Loucy (cell line): Measurements from ENCODE around the gene SLC9A8.

ENCODE experiments used
- H2AFZ ChIP-seq: fragments of 200-600 bp; sonication (generic); 2 replicates; pipeline ENCODE4 v1.6.0; 2016; ENCODE audit warnings: antibody characterized with exemption, mild to moderate bottlenecking, low read length, moderate library complexity
- H3F3A ChIP-seq: fragments of 200-600 bp; 2 replicates; pipeline ENCODE4 v1.6.0; 2016; ENCODE audit warnings: antibody characterized with exemption, low read depth, mild to moderate bottlenecking
- H3K27me3 ChIP-seq: fragments of 200-600 bp; sonication (generic); 2 replicates; pipeline ENCODE4 v1.6.1; 2014; ENCODE audit warnings: low read length, mild to moderate bottlenecking; ENCODE audit not compliant: insufficient read depth, poor library complexity, severe bottlenecking
- H3K36me3 ChIP-seq: fragments of 200-600 bp; sonication (generic); 2 replicates; pipeline ENCODE4 v1.6.1; 2016; ENCODE audit warnings: low read length; ENCODE audit not compliant: insufficient read depth
- H3K4me1 ChIP-seq: fragments of 200-600 bp; sonication (generic); 2 replicates; pipeline ENCODE4 v1.5.1; 2014; ENCODE audit warnings: low read length, mild to moderate bottlenecking; ENCODE audit not compliant: insufficient read depth, poor library complexity, severe bottlenecking
- H3K4me2 ChIP-seq: fragments of 200-600 bp; sonication (generic); 2 replicates; pipeline ENCODE4 v1.6.0; 2014; ENCODE audit warnings: antibody characterized with exemption, low read length, low read depth, mild to moderate bottlenecking; ENCODE audit not compliant: poor library complexity, severe bottlenecking
- H3K4me3 ChIP-seq: fragments of 200-600 bp; sonication (generic); 2 replicates; pipeline ENCODE4 v1.5.1; 2014; ENCODE audit warnings: low read length, mild to moderate bottlenecking, mixed read lengths; ENCODE audit not compliant: poor library complexity, severe bottlenecking
- H3K79me2 ChIP-seq: fragments of 200-600 bp; sonication (generic); 2 replicates; pipeline ENCODE4 v1.6.1; 2014; ENCODE audit warnings: low read length; ENCODE audit not compliant: insufficient read depth
- H3K9ac ChIP-seq: fragments of 200-600 bp; sonication (generic); 2 replicates; pipeline ENCODE4 v1.6.0; 2014; ENCODE audit warnings: mild to moderate bottlenecking, low read depth, low read length, moderate library complexity; ENCODE audit not compliant: poor library complexity, severe bottlenecking
- H3K9me2 ChIP-seq: fragments of 200-600 bp; sonication (generic); replicated peaks from 2 replicates; pipeline ENCODE4 v1.6.1; 2016; ENCODE audit warnings: low read depth, low read length, mixed read lengths
- H3K9me3 ChIP-seq: fragments of 200-600 bp; sonication (generic); 2 replicates; pipeline ENCODE4 v1.6.1; 2014; ENCODE audit warnings: mild to moderate bottlenecking, antibody characterized with exemption, low read length, low read depth; ENCODE audit not compliant: insufficient read depth
- H4K20me1 ChIP-seq: fragments of 200-600 bp; sonication (generic); 2 replicates; pipeline ENCODE4 v1.6.0; 2014; ENCODE audit warnings: antibody characterized with exemption, low read length, mild to moderate bottlenecking; ENCODE audit not compliant: insufficient read depth, poor library complexity, severe bottlenecking
- EZH2phosphoT487 ChIP-seq: fragments of 200-600 bp; IDR thresholded peaks from 2 replicates; pipeline ENCODE4 v1.6.1; 2018; ENCODE audit warnings: antibody characterized with exemption, mild to moderate bottlenecking, moderate library complexity, borderline replicate concordance
- TF ChIP-seq, protein P1 (sequence below): fragments of 200-600 bp; sonication (generic); conservative IDR thresholded peaks from 2 replicates; pipeline ENCODE4 v1.5.1; 2014; ENCODE audit warnings: mild to moderate bottlenecking, antibody characterized with exemption, low read length

Gene SLC9A8

DNA sequence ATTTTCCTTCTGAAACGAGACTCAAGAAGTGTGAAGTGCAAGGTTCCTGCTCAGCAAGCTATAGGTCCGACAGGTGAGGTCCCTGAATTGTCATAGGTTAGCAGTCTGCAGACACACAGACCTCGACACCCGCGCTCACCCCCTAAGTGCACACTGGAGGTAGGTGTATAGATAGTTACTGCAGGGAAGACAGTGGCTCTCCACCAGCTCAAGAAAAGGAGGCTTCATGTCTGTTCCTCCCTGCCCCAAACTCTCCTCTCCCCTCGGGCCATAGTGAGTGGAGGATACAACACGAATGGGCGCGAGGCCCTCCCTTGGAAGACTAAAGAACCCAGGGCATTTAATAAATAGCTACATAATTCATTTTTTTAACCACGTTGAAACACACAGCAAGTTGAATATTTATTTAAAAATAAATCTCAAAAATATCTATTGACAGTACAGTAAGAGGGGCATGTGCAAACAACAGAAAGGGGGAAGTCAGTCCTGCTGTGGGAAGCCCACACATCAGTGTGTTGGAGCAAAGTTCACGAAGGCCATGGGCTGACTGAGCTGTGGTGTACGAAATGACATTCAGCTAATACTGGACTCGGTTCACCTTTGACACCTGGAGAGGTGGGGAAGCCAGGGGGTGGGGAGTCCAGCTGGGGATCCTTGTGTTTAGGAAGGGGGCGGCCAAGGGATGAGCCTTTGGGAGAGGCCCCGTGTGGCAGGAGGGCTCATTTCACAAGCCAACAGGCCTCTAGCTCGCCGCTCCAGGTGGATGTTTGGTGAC, 92.0 kb downstream of the SLC9A8 start:
- H4K20me1 ChIP-seq: no peaks in the 10 kb centered on the region

DNA sequence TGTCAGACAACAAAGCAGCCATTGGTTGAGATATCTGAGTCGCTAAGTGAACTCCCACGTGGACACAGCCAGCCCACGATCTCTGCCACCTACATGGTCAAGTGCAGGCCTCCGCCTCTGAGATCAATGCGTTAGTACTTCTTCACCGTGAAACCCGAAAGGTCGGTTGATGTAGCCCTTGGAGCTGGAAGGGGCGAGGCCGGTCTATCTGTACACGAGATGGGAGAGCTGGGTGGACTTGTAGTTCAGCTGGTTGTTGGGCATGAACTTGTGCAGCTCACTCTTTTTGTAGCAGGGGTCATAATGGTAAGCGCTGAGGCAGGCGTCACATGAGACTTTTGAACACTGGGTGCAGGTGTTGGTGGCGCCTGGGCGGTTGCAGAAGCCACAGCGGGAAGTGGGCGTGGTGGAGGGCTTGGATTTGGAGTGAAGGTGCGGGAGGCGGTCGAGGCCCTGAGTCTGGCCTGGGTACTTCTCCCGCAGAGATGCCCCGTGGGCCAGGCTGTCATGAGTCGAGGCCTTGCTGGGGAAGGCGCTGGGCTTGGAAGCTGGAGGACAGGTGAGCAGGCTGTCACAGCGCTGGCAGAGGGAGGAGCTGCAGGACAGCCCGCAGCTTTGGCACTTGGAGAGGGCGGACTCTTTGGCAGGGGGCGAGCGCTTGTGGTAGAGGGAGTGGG, 92.9 kb downstream of the SLC9A8 start:
- Histone ChIP-seq H3K79me2 (no peaks in the 10 kb centered on the region; the same call in 1 of the 2 replicates), H2AFZ (no peak overlapping the region), H3K9ac (no peak overlapping the region), H3K4me3 (no peak overlapping the region), H3K4me2 (no peak overlapping the region), H4K20me1 (no peaks in the 10 kb centered on the region), H3K27me3 (no peaks in the 10 kb centered on the region), H3F3A (no peaks in the 10 kb centered on the region), H3K9me2 (no peaks in the 10 kb centered on the region), H3K9me3 (no peaks in the 10 kb centered on the region), H3K36me3 (peaks cover 19% of the 10 kb centered on the region; the same call in 1 of the 2 replicates), H3K4me1 (no peaks in the 10 kb centered on the region)
- no peak for TF ChIP-seq EZH2phosphoT487
- TF ChIP-seq, protein P1, sequence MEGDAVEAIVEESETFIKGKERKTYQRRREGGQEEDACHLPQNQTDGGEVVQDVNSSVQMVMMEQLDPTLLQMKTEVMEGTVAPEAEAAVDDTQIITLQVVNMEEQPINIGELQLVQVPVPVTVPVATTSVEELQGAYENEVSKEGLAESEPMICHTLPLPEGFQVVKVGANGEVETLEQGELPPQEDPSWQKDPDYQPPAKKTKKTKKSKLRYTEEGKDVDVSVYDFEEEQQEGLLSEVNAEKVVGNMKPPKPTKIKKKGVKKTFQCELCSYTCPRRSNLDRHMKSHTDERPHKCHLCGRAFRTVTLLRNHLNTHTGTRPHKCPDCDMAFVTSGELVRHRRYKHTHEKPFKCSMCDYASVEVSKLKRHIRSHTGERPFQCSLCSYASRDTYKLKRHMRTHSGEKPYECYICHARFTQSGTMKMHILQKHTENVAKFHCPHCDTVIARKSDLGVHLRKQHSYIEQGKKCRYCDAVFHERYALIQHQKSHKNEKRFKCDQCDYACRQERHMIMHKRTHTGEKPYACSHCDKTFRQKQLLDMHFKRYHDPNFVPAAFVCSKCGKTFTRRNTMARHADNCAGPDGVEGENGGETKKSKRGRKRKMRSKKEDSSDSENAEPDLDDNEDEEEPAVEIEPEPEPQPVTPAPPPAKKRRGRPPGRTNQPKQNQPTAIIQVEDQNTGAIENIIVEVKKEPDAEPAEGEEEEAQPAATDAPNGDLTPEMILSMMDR: no peak

More for the DNA sequence above, 92.0 kb downstream of the SLC9A8 start:
- Histone ChIP-seq H3K4me2 (no peak overlapping the region), H3F3A (no peaks in the 10 kb centered on the region), H3K9me2 (no peaks in the 10 kb centered on the region), H3K79me2 (no peaks in the 10 kb centered on the region), H3K36me3 (peaks cover 19% of the 10 kb centered on the region; the same call in 1 of the 2 replicates), H2AFZ (no peak overlapping the region), H3K4me1 (no peaks in the 10 kb centered on the region), H3K4me3 (no peak overlapping the region), H3K9me3 (no peaks in the 10 kb centered on the region), H3K9ac (no peak overlapping the region), H3K27me3 (no peaks in the 10 kb centered on the region)
- TF ChIP-seq, protein P1: no peak
- no peak for TF ChIP-seq EZH2phosphoT487

DNA sequence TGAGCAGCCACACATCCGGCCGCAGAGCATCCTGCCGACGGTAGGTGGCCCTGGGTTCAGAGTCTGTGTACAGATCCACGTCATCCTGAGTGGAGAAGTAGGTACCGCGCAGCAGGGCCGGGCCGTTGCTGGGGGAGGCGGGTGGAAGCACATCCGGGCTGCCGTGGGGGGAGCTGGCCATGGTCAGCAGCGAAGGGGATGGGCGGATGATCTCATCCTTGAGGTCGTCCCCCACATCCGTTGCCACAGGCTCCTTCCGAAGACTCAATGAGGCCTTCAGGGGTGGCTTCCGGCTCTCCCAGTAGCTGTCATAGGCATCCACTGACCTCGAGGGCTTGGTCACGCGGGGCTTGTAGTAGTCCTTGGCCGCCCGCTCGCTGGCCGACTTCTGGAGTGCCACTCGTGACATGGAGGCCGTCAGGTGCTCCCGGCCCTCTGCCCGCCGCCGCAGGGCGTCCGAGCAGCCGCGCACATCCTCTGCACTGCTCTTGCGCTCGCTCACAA, 93.5 kb downstream of the SLC9A8 start:
- Histone ChIP-seq H3K36me3 (peaks cover 19% of the 10 kb centered on the region; the same call in 1 of the 2 replicates), H3K4me3 (no peak overlapping the region), H3F3A (no peaks in the 10 kb centered on the region), H3K79me2 (peaks cover 4% of the 10 kb centered on the region; the same call in 1 of the 2 replicates), H3K9me3 (no peaks in the 10 kb centered on the region), H3K4me1 (no peaks in the 10 kb centered on the region), H2AFZ (no peak overlapping the region), H3K27me3 (no peaks in the 10 kb centered on the region), H3K4me2 (no peak overlapping the region), H3K9me2 (no peaks in the 10 kb centered on the region), H3K9ac (no peak overlapping the region), H4K20me1 (no peaks in the 10 kb centered on the region)
- TF ChIP-seq, protein P1: no peak
- no peak for TF ChIP-seq EZH2phosphoT487
